Kidney (tissue), 14 donors: Measurements from ENCODE around the gene SH3PXD2A. TPM values are rescaled to one million over a fixed set of nuclear protein-coding genes. Genes with fewer than 3 reads are reported as not detected.

ENCODE experiments used
- DNase-seq, 5 donors: peaks; one replicate each; pipeline ENCODE4 v3.0.0-alpha.2; 2013 to 2020
- FAIRE-seq: peaks from 2 replicates; lab custom pipeline; 2012; peaks lifted over from hg19 to GRCh38; lab: Jason Lieb, UNC
- H3K27ac ChIP-seq, 2 donors: one replicate each; pipeline ENCODE4 v1.7.0; 2013; ENCODE audit warnings: low read depth in 2 of 2, low read length in 2 of 2, inconsistent platforms in 1 of 2
- H3K27me3 ChIP-seq: one replicate; pipeline ENCODE4 v1.7.1; 2013; ENCODE audit warnings: low read length, inconsistent platforms; ENCODE audit not compliant: control insufficient read depth, insufficient read depth
- H3K36me3 ChIP-seq, 3 donors: one replicate each; pipeline versions ENCODE4 v1.7.0 to v1.7.1; 2013; ENCODE audit warnings: low read length in 3 of 3, control low read depth in 1 of 3, inconsistent platforms in 1 of 3; ENCODE audit not compliant: insufficient read depth in 3 of 3, control insufficient read depth in 2 of 3
- H3K4me1 ChIP-seq, 3 donors: one replicate each; pipeline versions ENCODE4 v1.7.0 to v1.7.1; 2013; ENCODE audit warnings: low read length in 3 of 3, inconsistent platforms in 1 of 3, low read depth in 1 of 3; ENCODE audit not compliant: control insufficient read depth in 2 of 3, insufficient read depth in 2 of 3
- H3K4me3 ChIP-seq, 3 donors: one replicate each; pipeline versions ENCODE4 v1.7.0 to v1.8.1; 2013; ENCODE audit warnings: low read length in 3 of 3, control low read depth in 1 of 3, inconsistent platforms in 1 of 3
- H3K9ac ChIP-seq, 3 donors: one replicate each; pipeline versions ENCODE4 v1.7.0 to v1.7.1; 2013; ENCODE audit warnings: low read length in 3 of 3, control low read depth in 1 of 3, inconsistent platforms in 1 of 3
- H3K9me3 ChIP-seq, 3 donors: one replicate each; pipeline versions ENCODE4 v1.7.0 to v1.7.1; 2013; ENCODE audit warnings: low read length in 3 of 3, control low read depth in 1 of 3, inconsistent platforms in 1 of 3; ENCODE audit not compliant: control insufficient read depth in 2 of 3, insufficient read depth in 1 of 3
- intact Hi-C: fragments of 100-400 bp; cut with DNase I; formaldehyde crosslinking; loops from one replicate; pipeline ENCODE4 v1.11.1; 2022
- polyA plus RNA-seq: library from polyadenylated mRNA; stranded (reverse); fragments of 350-450 nt; fragmentation: Illumina TruSeq; extraction: RNeasy Lipid Tissue Mini Kit (QIAGEN cat#74804); gene quantifications from one replicate; pipeline ENCODE4 v1.2.3, GENCODE V29; 2014; ENCODE audit warnings: low read depth, low replicate concordance; ENCODE audit not compliant: insufficient read depth
- total RNA-seq: library from RNA; stranded (reverse); fragmentation: NEBNext Ultra II Directional; extraction: Animal tissue kit (Norgen Biotek cat#: 25700); gene quantifications from one replicate; pipeline ENCODE4 v1.2.1, GENCODE V29; 2021
- TF ChIP-seq, protein P1 (sequence below): IDR thresholded peaks from 3 replicates; pipeline ENCODE4 v1.5.1; 2012; ENCODE audit warnings: mild to moderate bottlenecking, moderate library complexity, borderline replicate concordance; ENCODE audit not compliant: insufficient read depth; ENCODE audit errors: extremely low read depth
- donor health status: control.
- donor health status: control.
- donor health status: control.
- donor health status: control.
- donor health status: control.
- donor health status: DM: yes; HTN: yes; CAD: no.
- donor health status: Normal renal cell carcinoma (clear cell type).

Gene SH3PXD2A
- total and polyA plus RNA-seq, 2 donors from 2014 or later: 2.4 to 20.1 TPM

- TF ChIP-seq, protein P1, sequence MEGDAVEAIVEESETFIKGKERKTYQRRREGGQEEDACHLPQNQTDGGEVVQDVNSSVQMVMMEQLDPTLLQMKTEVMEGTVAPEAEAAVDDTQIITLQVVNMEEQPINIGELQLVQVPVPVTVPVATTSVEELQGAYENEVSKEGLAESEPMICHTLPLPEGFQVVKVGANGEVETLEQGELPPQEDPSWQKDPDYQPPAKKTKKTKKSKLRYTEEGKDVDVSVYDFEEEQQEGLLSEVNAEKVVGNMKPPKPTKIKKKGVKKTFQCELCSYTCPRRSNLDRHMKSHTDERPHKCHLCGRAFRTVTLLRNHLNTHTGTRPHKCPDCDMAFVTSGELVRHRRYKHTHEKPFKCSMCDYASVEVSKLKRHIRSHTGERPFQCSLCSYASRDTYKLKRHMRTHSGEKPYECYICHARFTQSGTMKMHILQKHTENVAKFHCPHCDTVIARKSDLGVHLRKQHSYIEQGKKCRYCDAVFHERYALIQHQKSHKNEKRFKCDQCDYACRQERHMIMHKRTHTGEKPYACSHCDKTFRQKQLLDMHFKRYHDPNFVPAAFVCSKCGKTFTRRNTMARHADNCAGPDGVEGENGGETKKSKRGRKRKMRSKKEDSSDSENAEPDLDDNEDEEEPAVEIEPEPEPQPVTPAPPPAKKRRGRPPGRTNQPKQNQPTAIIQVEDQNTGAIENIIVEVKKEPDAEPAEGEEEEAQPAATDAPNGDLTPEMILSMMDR: no peak
- intact Hi-C loops: no loop called here
- H3K4me1 ChIP-seq: peaks cover 0 to 9% (median 0%) of the 10 kb centered on the region in 3 donors
- no peaks in the 10 kb centered on the region for H3K9me3 ChIP-seq
- peak; percentile 88 to 96 (median 92) for DNase-seq
- no peaks in the 10 kb centered on the region for H3K36me3 ChIP-seq
- H3K9ac ChIP-seq: no peak overlapping the region
- H3K27ac ChIP-seq: peak overlapping the region in 1 of 2 donors; percentile 48
- H3K27me3 ChIP-seq: no peaks in the 10 kb centered on the region
- FAIRE-seq: no peak
- H3K4me3 ChIP-seq: peak overlapping the region in 1 of 3 donors; percentile 33
These were observed 177.2 kb downstream of the SH3PXD2A start for GRCh38 chr10:103678178-103678526.

GRCh38 chr10:103677486-103678177 is 177.7 kb downstream of the SH3PXD2A start:
- intact Hi-C loops: no loop called here
- Histone ChIP-seq H3K27ac (peak overlapping the region; percentile 12 to 48), H3K9me3 (no peaks in the 10 kb centered on the region), H3K27me3 (no peaks in the 10 kb centered on the region), H3K9ac (no peak overlapping the region), H3K4me1 (peaks cover 0 to 9% (median 0%) of the 10 kb centered on the region in 3 donors), H3K4me3 (peak overlapping the region in 2 of 3 donors; percentile 10 to 33), H3K36me3 (no peaks in the 10 kb centered on the region)
- no peak for DNase-seq
- TF ChIP-seq, protein P1: no peak
- no peak for FAIRE-seq

GRCh38 chr10:103676851-103677417 is 178.4 kb downstream of the SH3PXD2A start:
- Histone ChIP-seq H3K9ac (no peak overlapping the region), H3K4me3 (no peak overlapping the region)
- TF ChIP-seq, protein P1: no peak

More at GRCh38 chr10:103676851-103677417, 178.4 kb downstream of the SH3PXD2A start:
- Histone ChIP-seq H3K4me1 (peaks cover 0 to 9% (median 0%) of the 10 kb centered on the region in 3 donors), H3K27me3 (no peaks in the 10 kb centered on the region), H3K9me3 (no peaks in the 10 kb centered on the region), H3K27ac (peak overlapping the region; percentile 12 to 48), H3K36me3 (no peaks in the 10 kb centered on the region)
- DNase-seq (peak in 1 of 5 donors; percentile 40), FAIRE-seq (no peak)
- intact Hi-C loops: no loop called here
